ENCODE measurements around the gene SHISAL1. TPM values are rescaled to one million over a fixed set of nuclear protein-coding genes. Genes with fewer than 3 reads are reported as not detected.
A peak's percentile ranks its signal among the peaks of the same experiment; 100 is the strongest.

Gene SHISAL1
- total and polyA plus RNA-seq, 4 donors: 0.12 to 0.74 (median 0.34) TPM

DNA sequence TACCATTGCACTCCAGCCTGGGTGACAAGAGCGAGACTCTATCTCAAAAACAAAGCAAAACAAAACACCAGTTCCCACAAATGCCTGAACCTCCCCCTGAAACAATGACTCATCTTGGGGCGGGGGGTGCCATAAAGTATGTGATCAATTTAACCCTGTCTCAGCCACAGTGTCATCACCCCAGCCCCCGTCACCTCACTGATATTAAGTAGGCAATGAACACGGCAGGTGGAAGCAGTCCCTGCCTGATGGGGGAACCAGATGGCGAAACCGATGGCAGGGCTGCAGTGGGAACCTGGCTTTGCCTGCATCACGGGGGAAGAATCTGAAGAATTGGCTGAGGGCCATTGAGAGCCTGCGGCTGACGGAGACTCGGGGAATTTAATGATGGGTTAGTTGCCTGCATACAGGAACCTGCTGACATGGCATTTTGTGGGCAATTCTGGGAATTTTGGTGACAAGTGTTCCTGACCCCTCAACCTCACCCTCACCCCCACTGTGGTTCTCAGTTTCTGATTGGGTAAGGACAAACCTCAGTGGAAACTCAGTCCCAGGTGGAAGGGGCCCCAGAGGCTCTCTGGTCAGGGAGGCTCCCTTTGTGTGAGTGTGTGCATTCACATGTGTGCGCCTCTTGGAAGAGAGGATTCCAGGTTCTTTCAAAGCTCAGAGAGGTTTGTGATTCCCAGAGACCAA, 39.1 kb upstream of the SHISAL1 start:
- DNase-seq (peak; percentile 64 to 73 (median 67)), ATAC-seq (ENCODE audit: insufficient read depth, low FRiP score) (peak; percentile 35)
- H3K27me3 ChIP-seq (ENCODE audit: control insufficient read depth in 3 of 3, insufficient read depth in 3 of 3, low read length in 2 of 3): peaks cover 0 to 3% (median 0%) of the 10 kb centered on the region in 3 donors

GRCh38 chr22:44351037-44351436, 38.3 kb upstream of the SHISAL1 start:
- TF ChIP-seq, protein P1, sequence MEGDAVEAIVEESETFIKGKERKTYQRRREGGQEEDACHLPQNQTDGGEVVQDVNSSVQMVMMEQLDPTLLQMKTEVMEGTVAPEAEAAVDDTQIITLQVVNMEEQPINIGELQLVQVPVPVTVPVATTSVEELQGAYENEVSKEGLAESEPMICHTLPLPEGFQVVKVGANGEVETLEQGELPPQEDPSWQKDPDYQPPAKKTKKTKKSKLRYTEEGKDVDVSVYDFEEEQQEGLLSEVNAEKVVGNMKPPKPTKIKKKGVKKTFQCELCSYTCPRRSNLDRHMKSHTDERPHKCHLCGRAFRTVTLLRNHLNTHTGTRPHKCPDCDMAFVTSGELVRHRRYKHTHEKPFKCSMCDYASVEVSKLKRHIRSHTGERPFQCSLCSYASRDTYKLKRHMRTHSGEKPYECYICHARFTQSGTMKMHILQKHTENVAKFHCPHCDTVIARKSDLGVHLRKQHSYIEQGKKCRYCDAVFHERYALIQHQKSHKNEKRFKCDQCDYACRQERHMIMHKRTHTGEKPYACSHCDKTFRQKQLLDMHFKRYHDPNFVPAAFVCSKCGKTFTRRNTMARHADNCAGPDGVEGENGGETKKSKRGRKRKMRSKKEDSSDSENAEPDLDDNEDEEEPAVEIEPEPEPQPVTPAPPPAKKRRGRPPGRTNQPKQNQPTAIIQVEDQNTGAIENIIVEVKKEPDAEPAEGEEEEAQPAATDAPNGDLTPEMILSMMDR (IDR thresholded peaks at IDR 0.05; ENCODE audit: control extremely low read depth, extremely low read depth): no peak
- H3K36me3 ChIP-seq (ENCODE audit: control insufficient read depth in 4 of 4, insufficient read depth in 4 of 4, low read length in 4 of 4): no peaks in the 10 kb centered on the region
- no peak overlapping the region for H3K27ac ChIP-seq (ENCODE audit: low read depth in 1 of 2, low read length in 1 of 2)
- H3K9me3 ChIP-seq (ENCODE audit: control insufficient read depth in 4 of 4, insufficient read depth in 3 of 4, low read length in 3 of 4): no peaks in the 10 kb centered on the region
- H3K4me3 ChIP-seq: no peak overlapping the region
- peaks cover 0 to 3% (median 0%) of the 10 kb centered on the region in 3 donors for H3K27me3 ChIP-seq (ENCODE audit: control insufficient read depth in 3 of 3, insufficient read depth in 3 of 3, low read length in 2 of 3)
- ATAC-seq (ENCODE audit: insufficient read depth, low FRiP score): no peak
- no peak for DNase-seq
- H3K9ac ChIP-seq (ENCODE audit: insufficient read depth in 1 of 2, low read length in 2 of 2): no peak overlapping the region
- WGBS, 2 donors: 60 to 73% methylated on average over 6 of the region's 6 CpGs
- peaks cover 0 to 5% (median 2%) of the 10 kb centered on the region in 5 donors for H3K4me1 ChIP-seq (ENCODE audit: control insufficient read depth in 5 of 5, insufficient read depth in 5 of 5, low read length in 5 of 5)

More for the DNA sequence above, 39.1 kb upstream of the SHISAL1 start:
- H3K4me1 ChIP-seq (ENCODE audit: control insufficient read depth in 5 of 5, insufficient read depth in 5 of 5, low read length in 5 of 5): peaks cover 0 to 5% (median 2%) of the 10 kb centered on the region in 5 donors
- H3K36me3 ChIP-seq (ENCODE audit: control insufficient read depth in 4 of 4, insufficient read depth in 4 of 4, low read length in 4 of 4): no peaks in the 10 kb centered on the region
- no peak overlapping the region for H3K4me3 ChIP-seq
- H3K9me3 ChIP-seq (ENCODE audit: control insufficient read depth in 4 of 4, insufficient read depth in 3 of 4, low read length in 3 of 4): no peaks in the 10 kb centered on the region
- H3K9ac ChIP-seq (ENCODE audit: insufficient read depth in 1 of 2, low read length in 2 of 2): no peak overlapping the region
- TF ChIP-seq, protein P1 (IDR thresholded peaks at IDR 0.05; ENCODE audit: control extremely low read depth, extremely low read depth): no peak
- H3K27ac ChIP-seq (ENCODE audit: low read depth in 1 of 2, low read length in 1 of 2): no peak overlapping the region
- 22 to 23% methylated on average over 11 of the region's 11 CpGs for WGBS, 2 donors

DNA sequence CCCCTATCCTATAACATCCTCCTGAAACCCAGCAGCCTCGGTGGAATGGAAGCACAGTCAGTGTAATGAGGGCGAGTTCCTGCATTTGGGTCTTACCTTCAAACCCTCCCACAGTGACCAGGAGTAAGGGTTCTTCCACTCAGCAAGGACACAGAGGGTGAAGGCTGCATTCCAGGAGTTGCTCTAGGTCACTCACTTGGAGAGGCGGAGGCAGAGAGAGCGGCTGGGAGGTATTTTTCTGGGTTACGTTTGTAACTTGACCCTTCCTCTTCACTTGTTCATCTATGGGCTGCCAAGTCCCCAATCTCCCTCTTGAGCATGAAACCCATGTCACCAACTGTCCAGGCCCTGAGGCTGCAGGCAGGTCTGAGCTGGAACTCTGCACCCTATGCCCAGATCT, 36.8 kb upstream of the SHISAL1 start:
- no peak for ATAC-seq (ENCODE audit: insufficient read depth, low FRiP score)
- peaks cover 0 to 5% (median 0%) of the 10 kb centered on the region in 3 donors for H3K27me3 ChIP-seq (ENCODE audit: control insufficient read depth in 3 of 3, insufficient read depth in 3 of 3, low read length in 2 of 3)

More for the DNA sequence above, 36.8 kb upstream of the SHISAL1 start:
- Histone ChIP-seq H3K27ac (ENCODE audit: low read depth in 1 of 2, low read length in 1 of 2) (no peak overlapping the region), H3K4me1 (ENCODE audit: control insufficient read depth in 5 of 5, insufficient read depth in 5 of 5, low read length in 5 of 5) (peaks cover 0 to 5% (median 2%) of the 10 kb centered on the region in 5 donors), H3K36me3 (ENCODE audit: control insufficient read depth in 4 of 4, insufficient read depth in 4 of 4, low read length in 4 of 4) (no peaks in the 10 kb centered on the region), H3K9me3 (ENCODE audit: control insufficient read depth in 4 of 4, insufficient read depth in 3 of 4, low read length in 3 of 4) (no peaks in the 10 kb centered on the region), H3K4me3 (no peak overlapping the region), H3K9ac (ENCODE audit: insufficient read depth in 1 of 2, low read length in 2 of 2) (no peak overlapping the region)
- WGBS, 2 donors: 59 to 70% methylated on average over 5 of the region's 5 CpGs
- no peak for DNase-seq
- TF ChIP-seq, protein P1 (IDR thresholded peaks at IDR 0.05; ENCODE audit: control extremely low read depth, extremely low read depth): no peak
